HL-60 (cell line): ENCODE measurements around the gene CENPP.

Experiments
- DNase-seq, 2 experiments: peaks; one replicate each; pipeline ENCODE4 v3.0.0-alpha.2; 2010 to 2020; ENCODE audit warnings: low read depth in 1 of 2, low spot score in 1 of 2
- H3K27ac ChIP-seq: fragments of 250-450 bp; sonication (Bioruptor Pico); replicated peaks from 2 replicates; pipeline ENCODE4 v1.5.1; 2020; ENCODE audit warnings: mild to moderate bottlenecking, moderate library complexity
- H3K27me3 ChIP-seq: fragments of 250-450 bp; sonication (Bioruptor Pico); 2 replicates; pipeline ENCODE4 v1.5.1; 2021; ENCODE audit warnings: mild to moderate bottlenecking, moderate library complexity; ENCODE audit not compliant: insufficient read depth, poor library complexity, severe bottlenecking
- H3K4me3 ChIP-seq: replicated peaks from 2 replicates; pipeline ENCODE4 v1.5.1; 2011; ENCODE audit warnings: mild to moderate bottlenecking, control low read depth, low read length; ENCODE audit not compliant: insufficient read depth
- CTCF ChIP-seq: IDR thresholded peaks from one replicate; pipeline ENCODE4 v1.5.1; 2011; ENCODE audit warnings: low read length, control low read depth, inconsistent platforms; ENCODE audit not compliant: insufficient read depth
- GABPA ChIP-seq: IDR thresholded peaks from 2 replicates; pipeline ENCODE4 v1.6.1; 2012; ENCODE audit warnings: low read depth
- POLR2AphosphoS5 ChIP-seq: IDR thresholded peaks from 2 replicates; pipeline ENCODE4 v1.6.1; 2012; ENCODE audit warnings: low read depth
- SPI1 ChIP-seq: IDR thresholded peaks from 2 replicates; pipeline ENCODE4 v1.6.1; 2012; ENCODE audit warnings: low read depth, mild to moderate bottlenecking, borderline replicate concordance
- TF ChIP-seq, protein P1 (sequence below): IDR thresholded peaks from 2 replicates; pipeline ENCODE4 v1.6.1; 2012; ENCODE audit warnings: low read depth; ENCODE audit not compliant: insufficient replicate concordance

CENPP gene

GRCh38 chr9:92480291-92480771 lies 154.6 kb downstream of the CENPP start:
- no peak for TF ChIP-seq CTCF
- TF ChIP-seq, protein P1, sequence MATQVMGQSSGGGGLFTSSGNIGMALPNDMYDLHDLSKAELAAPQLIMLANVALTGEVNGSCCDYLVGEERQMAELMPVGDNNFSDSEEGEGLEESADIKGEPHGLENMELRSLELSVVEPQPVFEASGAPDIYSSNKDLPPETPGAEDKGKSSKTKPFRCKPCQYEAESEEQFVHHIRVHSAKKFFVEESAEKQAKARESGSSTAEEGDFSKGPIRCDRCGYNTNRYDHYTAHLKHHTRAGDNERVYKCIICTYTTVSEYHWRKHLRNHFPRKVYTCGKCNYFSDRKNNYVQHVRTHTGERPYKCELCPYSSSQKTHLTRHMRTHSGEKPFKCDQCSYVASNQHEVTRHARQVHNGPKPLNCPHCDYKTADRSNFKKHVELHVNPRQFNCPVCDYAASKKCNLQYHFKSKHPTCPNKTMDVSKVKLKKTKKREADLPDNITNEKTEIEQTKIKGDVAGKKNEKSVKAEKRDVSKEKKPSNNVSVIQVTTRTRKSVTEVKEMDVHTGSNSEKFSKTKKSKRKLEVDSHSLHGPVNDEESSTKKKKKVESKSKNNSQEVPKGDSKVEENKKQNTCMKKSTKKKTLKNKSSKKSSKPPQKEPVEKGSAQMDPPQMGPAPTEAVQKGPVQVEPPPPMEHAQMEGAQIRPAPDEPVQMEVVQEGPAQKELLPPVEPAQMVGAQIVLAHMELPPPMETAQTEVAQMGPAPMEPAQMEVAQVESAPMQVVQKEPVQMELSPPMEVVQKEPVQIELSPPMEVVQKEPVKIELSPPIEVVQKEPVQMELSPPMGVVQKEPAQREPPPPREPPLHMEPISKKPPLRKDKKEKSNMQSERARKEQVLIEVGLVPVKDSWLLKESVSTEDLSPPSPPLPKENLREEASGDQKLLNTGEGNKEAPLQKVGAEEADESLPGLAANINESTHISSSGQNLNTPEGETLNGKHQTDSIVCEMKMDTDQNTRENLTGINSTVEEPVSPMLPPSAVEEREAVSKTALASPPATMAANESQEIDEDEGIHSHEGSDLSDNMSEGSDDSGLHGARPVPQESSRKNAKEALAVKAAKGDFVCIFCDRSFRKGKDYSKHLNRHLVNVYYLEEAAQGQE: no peak
- TF ChIP-seq POLR2AphosphoS5: no peak
- TF ChIP-seq SPI1: no peak
- TF ChIP-seq GABPA: no peak
- no peak overlapping the region for H3K27ac ChIP-seq
- no peaks in the 10 kb centered on the region for H3K27me3 ChIP-seq
- no peak overlapping the region for H3K4me3 ChIP-seq
- DNase-seq: no peak

DNA sequence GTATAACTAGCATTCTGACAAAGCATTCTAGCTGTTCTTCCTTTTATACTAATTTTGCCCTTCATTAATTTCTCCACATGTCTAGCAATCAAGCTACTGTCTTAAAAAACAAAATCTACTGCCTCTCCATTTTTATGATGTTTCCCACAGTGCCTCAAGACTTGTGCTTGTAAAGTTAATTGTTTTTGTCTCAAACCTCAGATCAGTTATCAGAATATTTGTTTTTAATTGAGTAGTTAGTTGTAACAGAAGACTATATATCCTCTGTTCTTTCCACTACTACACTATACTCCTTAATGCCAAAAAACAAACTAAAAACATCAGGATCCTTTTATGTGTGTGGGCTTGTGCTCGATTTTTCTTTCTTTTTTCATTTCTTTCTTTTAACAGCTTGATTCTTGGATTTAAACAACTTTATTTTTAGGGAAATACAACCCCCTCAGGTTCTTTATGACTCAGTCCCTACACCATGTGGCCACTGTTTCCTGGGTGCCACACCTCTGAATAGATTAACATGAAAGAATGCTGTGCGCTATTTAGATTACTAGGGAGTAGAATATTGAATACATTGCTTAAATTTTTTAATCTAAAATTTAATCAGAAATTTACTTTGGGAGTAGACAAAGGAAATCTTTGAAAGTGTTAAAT lies 155.4 kb downstream of the CENPP start:
- no peak overlapping the region for H3K4me3 ChIP-seq
- DNase-seq: no peak
- TF ChIP-seq POLR2AphosphoS5 (no peak), CTCF (no peak), SPI1 (no peak), GABPA (no peak)
- TF ChIP-seq, protein P1: no peak
- H3K27ac ChIP-seq: no peak overlapping the region
- no peaks in the 10 kb centered on the region for H3K27me3 ChIP-seq

DNA sequence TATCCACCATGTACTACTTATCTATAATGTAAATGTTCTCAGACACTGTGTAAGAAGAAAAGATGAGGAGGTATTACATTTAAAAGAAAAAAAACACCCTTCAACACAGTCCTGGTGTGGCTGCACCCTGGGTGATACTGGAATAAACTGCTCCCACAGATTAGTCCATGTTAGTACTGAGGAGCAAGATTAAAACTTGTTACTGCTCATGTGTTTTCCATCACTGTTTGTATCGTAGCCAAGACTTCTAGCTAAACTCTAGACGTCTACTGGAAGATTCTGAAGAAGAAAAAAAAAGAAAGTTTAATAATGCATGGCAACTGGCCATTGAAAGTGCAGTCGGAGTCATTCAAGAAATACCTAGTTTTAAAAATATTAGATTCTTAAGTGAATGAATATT lies 156.6 kb downstream of the CENPP start, which contains the start of gene ASPN:
ASPN (minus strand) TSS at position 178 of the 400 bp plus-strand sequence.
- no peak for DNase-seq
- Histone ChIP-seq H3K27me3 (no peaks in the 10 kb centered on the region), H3K27ac (no peak within 1 kb of the TSS), H3K4me3 (no peak within 1 kb of the TSS)
- no peak for TF ChIP-seq SPI1
- TF ChIP-seq CTCF: no peak
- no peak for TF ChIP-seq POLR2AphosphoS5

DNA sequence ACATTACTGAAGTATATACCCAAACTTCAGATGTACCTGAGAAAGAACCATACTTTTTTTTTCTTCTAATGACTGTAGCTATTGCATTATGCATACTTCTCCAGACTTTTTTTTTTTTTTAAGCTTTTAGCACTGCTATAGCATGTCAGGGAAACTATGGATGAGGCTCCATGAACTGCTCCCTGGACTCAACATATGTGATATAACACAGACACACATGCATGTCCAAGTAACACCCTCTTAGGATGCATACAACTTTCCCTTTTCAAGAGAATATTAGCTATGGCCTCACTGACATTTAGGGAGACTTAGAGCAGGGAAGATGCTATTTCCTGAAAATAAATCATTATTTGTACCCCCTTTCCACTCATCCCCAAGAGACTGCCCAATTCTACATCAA lies 157.1 kb downstream of the CENPP start:
- H3K27ac ChIP-seq: no peak overlapping the region
- H3K27me3 ChIP-seq: no peaks in the 10 kb centered on the region
- TF ChIP-seq, protein P1: no peak
- TF ChIP-seq POLR2AphosphoS5: no peak
- no peak for TF ChIP-seq CTCF
- TF ChIP-seq GABPA: no peak
- no peak for TF ChIP-seq SPI1
- DNase-seq: no peak
- H3K4me3 ChIP-seq: no peak overlapping the region
